Inflammatory macrophage (primary cell): ENCODE data around the gene KCNK5.

Experiments
- DNase-seq, 2 donors: peaks; one replicate each; pipeline ENCODE4 v3.0.0-alpha.2; 2020 to 2022
- total RNA-seq, 18 experiments: gene quantifications; one replicate each; lab custom pipeline; 2026; ENCODE audit warnings: mixed read lengths in 6 of 18, inconsistent platforms in 2 of 18; lab: John Stamatoyannopoulos, UW

KCNK5 gene, protein sequence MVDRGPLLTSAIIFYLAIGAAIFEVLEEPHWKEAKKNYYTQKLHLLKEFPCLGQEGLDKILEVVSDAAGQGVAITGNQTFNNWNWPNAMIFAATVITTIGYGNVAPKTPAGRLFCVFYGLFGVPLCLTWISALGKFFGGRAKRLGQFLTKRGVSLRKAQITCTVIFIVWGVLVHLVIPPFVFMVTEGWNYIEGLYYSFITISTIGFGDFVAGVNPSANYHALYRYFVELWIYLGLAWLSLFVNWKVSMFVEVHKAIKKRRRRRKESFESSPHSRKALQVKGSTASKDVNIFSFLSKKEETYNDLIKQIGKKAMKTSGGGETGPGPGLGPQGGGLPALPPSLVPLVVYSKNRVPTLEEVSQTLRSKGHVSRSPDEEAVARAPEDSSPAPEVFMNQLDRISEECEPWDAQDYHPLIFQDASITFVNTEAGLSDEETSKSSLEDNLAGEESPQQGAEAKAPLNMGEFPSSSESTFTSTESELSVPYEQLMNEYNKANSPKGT
- 0.21 to 4.3 (median 1.1) reads per million in 18 experiments for total RNA-seq

DNA sequence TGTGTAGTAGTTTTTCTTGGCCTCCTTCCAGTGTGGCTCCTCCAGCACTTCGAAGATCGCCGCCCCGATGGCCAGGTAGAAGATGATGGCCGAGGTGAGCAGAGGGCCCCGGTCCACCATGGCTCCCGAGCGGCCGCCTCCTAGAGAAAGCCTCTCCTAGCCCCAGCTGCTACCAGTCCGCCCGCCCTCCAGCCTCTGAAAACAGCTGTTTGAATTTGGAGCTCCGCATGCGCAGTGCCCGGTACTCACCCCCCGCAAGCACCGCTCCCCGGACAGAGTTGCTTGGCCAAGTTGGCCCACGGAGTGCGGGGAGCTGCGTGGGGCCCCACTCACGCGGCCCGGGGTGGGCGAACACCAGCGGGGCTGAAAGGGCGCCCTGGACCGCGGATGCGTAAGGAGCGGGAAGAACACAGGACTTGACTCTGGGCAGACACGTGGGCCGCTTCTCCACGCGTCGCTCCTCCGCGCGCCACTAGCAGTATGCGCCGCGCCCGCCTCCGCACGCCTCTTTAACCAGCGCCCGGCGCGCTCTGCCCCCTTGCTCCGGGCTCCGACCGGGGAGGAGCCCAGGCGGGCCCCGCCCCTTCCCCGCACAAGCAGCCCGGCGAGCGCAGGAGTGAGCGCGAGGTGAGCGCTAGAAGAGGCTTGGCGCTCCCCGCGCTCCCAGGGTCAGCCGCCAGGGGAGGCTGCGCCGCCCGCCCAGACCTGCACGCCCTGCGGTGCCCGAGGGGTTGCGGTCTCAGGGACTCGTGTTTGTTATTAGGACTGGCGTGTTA, at the start of gene KCNK5:
KCNK5 (minus strand) TSS at position 484 of the 776 bp plus-strand sequence; CDS start at position 120, 364 bp downstream.
- peak; percentile 55 to 75 for DNase-seq

- DNase-seq: no peak
Measured at GRCh38 chr6:39276379-39276995, 47.2 kb upstream of the KCNK5 start.

DNA sequence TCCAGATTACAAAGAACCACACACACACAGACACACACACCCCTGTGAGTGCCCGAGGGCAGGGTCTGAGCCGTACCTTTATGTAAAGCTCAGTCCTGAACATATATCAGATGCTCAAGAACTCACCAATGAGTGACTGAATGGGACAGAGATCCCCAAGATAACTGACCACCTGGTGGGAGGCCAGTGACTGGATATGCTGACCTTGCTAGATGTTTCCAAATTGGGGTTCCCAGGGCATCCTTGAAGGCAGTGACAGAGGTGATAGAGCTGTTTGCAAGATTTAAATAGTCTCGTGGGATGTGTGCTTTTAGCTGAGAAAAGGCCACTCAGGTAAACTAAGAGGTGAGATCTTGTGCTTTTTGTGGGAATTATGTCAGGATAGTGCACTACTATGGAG, 45.6 kb upstream of the KCNK5 start:
- no peak for DNase-seq

- no peak for DNase-seq
Measured at GRCh38 chr6:39274471-39274870, 45.2 kb upstream of the KCNK5 start.

DNA sequence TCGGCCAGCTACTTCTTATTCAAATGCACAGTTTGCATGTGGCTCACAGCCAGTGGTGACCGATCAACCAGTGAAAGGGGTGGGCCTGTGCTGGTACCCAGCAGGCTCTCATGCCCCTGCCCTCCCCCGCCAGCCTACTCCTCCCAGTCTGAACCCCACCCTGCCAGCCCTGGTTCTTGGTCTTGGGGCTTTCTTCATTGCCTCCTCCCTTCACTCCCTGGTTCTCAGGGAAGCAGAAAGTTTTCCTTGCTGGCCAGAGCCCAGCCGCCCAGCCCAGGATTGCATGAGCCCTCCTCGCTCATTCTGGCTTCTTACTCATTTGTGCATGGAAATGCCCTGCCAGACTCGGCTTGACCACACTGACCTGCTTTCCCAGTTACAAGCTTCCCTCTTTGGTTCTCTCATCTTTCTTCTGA, 44.1 kb upstream of the KCNK5 start:
- DNase-seq: no peak

- DNase-seq: no peak
Measured at GRCh38 chr6:39269961-39270360, 40.7 kb upstream of the KCNK5 start.

GRCh38 chr6:39268721-39269120, 39.4 kb upstream of the KCNK5 start:
- no peak for DNase-seq

DNA sequence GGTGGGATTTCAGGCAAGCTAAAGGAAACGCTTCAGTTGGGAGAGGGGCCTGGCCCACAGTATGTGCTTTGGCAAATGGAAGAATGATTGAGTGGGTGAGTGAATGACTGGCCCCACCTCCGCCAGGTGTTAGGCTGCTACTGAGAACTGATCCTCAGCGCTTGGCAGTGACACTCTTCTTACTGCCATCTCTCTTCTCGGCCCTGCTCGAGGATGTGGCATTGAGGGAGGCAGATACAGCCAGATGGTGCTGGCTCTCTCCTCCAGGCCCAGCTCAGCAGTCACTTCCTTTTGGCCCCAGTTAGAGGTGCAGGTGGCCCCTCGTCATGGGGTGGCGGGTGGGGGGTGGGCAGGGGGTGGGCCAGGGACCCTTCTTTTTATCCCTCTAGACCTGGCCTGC, 38.9 kb upstream of the KCNK5 start:
- DNase-seq: no peak

GRCh38 chr6:39266782-39267355, 37.6 kb upstream of the KCNK5 start:
- DNase-seq: no peak

DNA sequence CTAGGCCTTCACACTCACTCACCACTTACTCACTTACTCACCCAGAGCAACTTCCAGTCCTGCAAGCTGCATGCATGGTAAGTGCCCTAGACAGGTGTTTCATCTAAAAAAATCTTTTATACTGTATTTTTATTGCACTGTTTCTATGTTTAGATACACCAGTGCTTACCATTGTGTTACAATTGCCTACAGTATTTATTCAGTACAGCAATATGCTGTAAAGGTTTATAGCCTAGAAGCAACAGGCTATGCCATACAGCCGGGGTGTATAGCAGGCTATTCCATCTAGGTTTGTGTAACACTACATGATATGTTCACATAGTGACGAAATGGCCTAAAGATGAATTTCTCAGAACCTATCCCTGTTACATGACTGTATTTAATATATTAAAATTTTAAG, 37.1 kb upstream of the KCNK5 start:
- no peak for DNase-seq

- DNase-seq: peak; percentile 11 to 19
Measured at GRCh38 chr6:39263303-39264037, 34.2 kb upstream of the KCNK5 start.

DNA sequence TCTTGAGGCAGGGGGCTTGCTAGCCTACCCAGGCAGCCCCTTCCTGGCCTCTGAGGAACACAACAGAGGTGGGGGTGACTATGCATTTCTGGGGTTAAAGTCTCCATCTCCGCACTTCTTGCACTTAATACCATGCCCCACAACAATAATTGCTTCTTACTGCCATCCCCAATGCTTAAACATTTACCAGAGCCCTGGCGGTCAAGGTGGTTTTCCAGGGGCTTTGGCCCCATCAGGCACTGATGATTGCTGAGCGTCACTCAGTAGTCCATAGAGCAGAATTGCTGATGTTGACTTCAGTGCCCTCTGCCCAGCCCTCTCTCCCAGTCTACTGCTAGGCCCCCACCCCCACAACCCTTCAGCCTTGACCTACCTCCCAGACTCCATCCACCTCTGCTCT, 32.5 kb upstream of the KCNK5 start:
- DNase-seq: no peak

GRCh38 chr6:39260953-39261352, 31.7 kb upstream of the KCNK5 start:
- DNase-seq: no peak

DNA sequence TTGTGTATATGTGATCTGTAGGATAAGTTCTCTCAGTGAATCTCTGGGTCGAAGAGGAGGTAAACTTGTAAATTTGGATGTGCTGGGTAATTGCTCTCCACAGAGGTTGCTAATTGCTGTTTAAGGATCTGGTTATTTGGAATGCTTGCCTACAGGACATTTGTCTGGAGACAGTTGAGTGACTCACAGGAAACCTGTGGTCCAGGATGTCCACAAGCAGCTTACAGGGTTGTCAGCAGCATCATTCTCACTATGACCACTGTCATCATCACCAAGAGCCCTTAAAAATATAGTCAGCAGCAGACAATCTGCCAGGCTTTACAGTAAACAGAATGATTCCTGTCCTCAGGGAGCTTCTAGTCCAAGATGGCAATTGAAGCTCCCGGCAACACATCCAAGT, 31.2 kb upstream of the KCNK5 start:
- DNase-seq: no peak

GRCh38 chr6:39256294-39256940, 27.1 kb upstream of the KCNK5 start:
- DNase-seq: no peak

DNA sequence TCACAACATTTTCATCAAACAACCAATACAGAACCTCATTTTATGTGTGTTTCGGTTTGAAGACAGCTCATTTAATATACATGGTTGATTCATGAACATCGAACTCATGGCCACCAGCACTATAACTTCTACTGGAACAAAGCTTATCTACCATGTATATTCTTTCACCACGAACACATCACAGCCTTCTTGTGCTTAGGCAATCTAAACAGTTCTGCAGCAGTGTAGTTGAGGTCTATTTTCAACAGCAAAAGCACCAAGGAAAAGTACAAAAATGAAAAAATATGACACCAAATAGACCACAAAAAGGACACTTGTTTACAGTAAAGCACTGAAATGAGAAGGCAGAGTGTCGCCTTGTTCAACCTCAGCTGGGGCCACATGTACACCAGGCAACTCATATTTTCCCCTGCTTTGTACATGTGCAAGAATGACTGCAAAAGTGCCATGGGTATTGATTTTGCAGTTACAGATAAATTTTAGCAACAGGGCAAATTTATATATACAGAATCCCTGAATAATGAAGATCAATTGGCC, 25.8 kb upstream of the KCNK5 start:
- no peak for DNase-seq

DNA sequence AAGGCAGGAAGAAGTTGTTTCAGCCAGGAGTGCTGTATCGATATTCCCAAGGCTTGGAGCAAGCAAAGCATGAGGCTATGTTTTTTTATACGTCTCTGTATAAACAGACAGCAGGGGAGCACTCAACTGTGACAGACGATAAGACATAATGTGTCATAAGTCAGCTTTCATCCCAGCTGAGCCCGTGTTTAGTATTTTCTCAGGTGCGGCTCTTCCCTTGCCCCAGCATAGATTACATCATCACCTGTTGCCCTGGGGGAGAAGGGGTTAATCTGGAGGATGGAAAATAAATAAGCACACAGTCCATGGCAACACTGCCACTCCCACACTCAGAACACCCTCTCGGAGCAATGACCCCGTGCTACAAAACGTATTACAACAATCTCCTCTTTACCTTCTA, 22.1 kb upstream of the KCNK5 start:
- DNase-seq: no peak

- DNase-seq: no peak
Measured at GRCh38 chr6:39250507-39250906, 21.2 kb upstream of the KCNK5 start.

GRCh38 chr6:39249278-39249677, 20.0 kb upstream of the KCNK5 start:
- DNase-seq: no peak

- DNase-seq: no peak
Measured at GRCh38 chr6:39247667-39248194, 18.5 kb upstream of the KCNK5 start.

- no peak for DNase-seq
Measured at GRCh38 chr6:39243809-39244208, 14.5 kb upstream of the KCNK5 start.
